HepG2 (cell line): ENCODE data around the gene LDHAL6B. TPM values are rescaled to one million over a fixed set of nuclear protein-coding genes. Genes with fewer than 3 reads are reported as not detected.

Source experiments
- ATAC-seq: fragments of 200-7000 bp; cut with Tn5 transposase; 3 replicates; pipeline ENCODE4 v1.9.1; 2020; ENCODE audit warnings: mild to moderate bottlenecking, moderate library complexity
- BruUV-seq: library from RNA; stranded (reverse); fragments of 400-500 nt; replicated peaks from 2 replicates; lab custom pipeline; 2021; lab: Mats Ljungman, UMichigan
- CTCF ChIA-PET: fragments of 300-600 bp; formaldehyde crosslinking; extraction: SDS; loops from one replicate; lab custom pipeline; 2021; ENCODE audit warnings: low total read pairs, inconsistent platforms, low intra/inter-chr PET ratio; lab: Yijun Ruan, JAX
- POLR2A ChIA-PET: fragments of 350-600 bp; sonication (Branson Sonifier 250); formaldehyde crosslinking; loops from one replicate; lab custom pipeline; 2020; ENCODE audit warnings: antibody characterized with exemption, inconsistent platforms; lab: Yijun Ruan, JAX
- DNase-seq: peaks from one replicate; pipeline ENCODE4 v3.0.0-alpha.2; 2015; ENCODE audit warnings: low spot score
- FAIRE-seq: peaks from 3 replicates; lab custom pipeline; 2011; peaks lifted over from hg19 to GRCh38; lab: Jason Lieb, UNC
- H2AFZ ChIP-seq: one replicate; pipeline ENCODE4 v1.6.1; 2011; ENCODE audit warnings: low read length, inconsistent platforms
- H3K27ac ChIP-seq: fragments of 300-600 bp; 3 replicates; pipeline ENCODE4 v1.8.0; 2011; ENCODE audit warnings: mixed run types, mild to moderate bottlenecking, mixed read lengths, low read length, inconsistent platforms; ENCODE audit not compliant: insufficient read depth; ENCODE audit errors: extremely low read length
- H3K27me3 ChIP-seq, 2 experiments: fragments of 200-600 bp in 1 of 2; 2 replicates in 1 of 2; 3 replicates in 1 of 2; pipeline versions ENCODE4 v1.6.0 to v1.8.0; 2011; ENCODE audit warnings: low read length in 2 of 2, mild to moderate bottlenecking in 2 of 2, moderate library complexity in 2 of 2, inconsistent platforms in 1 of 2; ENCODE audit not compliant: insufficient read depth in 2 of 2, control insufficient read depth in 1 of 2
- H3K36me3 ChIP-seq, 2 experiments: fragments of 200-600 bp in 1 of 2; replicated peaks in 1 of 2; 2 replicates in 1 of 2; 3 replicates in 1 of 2; pipeline versions ENCODE4 v1.5.1 to v1.8.0; 2011; ENCODE audit warnings: low read length in 2 of 2, inconsistent platforms in 1 of 2; ENCODE audit not compliant: insufficient read depth in 2 of 2, control insufficient read depth in 1 of 2
- H3K4me1 ChIP-seq: 2 replicates; pipeline ENCODE4 v1.5.1; 2012; ENCODE audit warnings: low read length, inconsistent platforms; ENCODE audit not compliant: insufficient read depth
- H3K4me2 ChIP-seq: 2 replicates; pipeline ENCODE4 v1.6.0; 2011; ENCODE audit warnings: low read depth, low read length, inconsistent platforms
- H3K4me3 ChIP-seq, 3 experiments: fragments of 200-600 bp in 1 of 3; sonication (generic), shearing (Covaris generic) in 1 of 3; replicated peaks in 1 of 3; 2 replicates each; pipeline ENCODE4 v1.5.1; 2011 to 2016; ENCODE audit warnings: low read length in 3 of 3, inconsistent platforms in 2 of 3, low read depth in 2 of 3, mild to moderate bottlenecking in 2 of 3, control low read depth in 1 of 3, mixed read lengths in 1 of 3; ENCODE audit not compliant: insufficient read depth in 1 of 3
- H3K79me2 ChIP-seq: one replicate; pipeline ENCODE4 v1.6.1; 2011; ENCODE audit warnings: low read length, inconsistent platforms; ENCODE audit not compliant: insufficient read depth
- H3K9ac ChIP-seq: 2 replicates; pipeline ENCODE4 v1.6.0; 2011; ENCODE audit warnings: mild to moderate bottlenecking, low read depth, low read length, inconsistent platforms; ENCODE audit not compliant: insufficient read depth
- H3K9me3 ChIP-seq: 2 replicates; pipeline ENCODE4 v1.5.1; 2012; ENCODE audit warnings: mild to moderate bottlenecking, low read length
- H4K20me1 ChIP-seq: 2 replicates; pipeline ENCODE4 v1.6.0; 2011; ENCODE audit warnings: inconsistent platforms, mild to moderate bottlenecking, low read length, moderate library complexity; ENCODE audit not compliant: insufficient read depth
- ATF7 ChIP-seq, 2 experiments: fragments of 450-650 bp in 1 of 2; sonication (generic) in 1 of 2; formaldehyde crosslinking in 1 of 2; IDR thresholded peaks; 2 replicates each; pipeline versions ENCODE4 v1.4.0 to v1.6.1; 2016 to 2020; ENCODE audit warnings: antibody characterized with exemption in 1 of 2, mild to moderate bottlenecking in 1 of 2, missing genetic modification reagents in 1 of 2
- ATF7-NPFF ChIP-seq: sonication (generic); formaldehyde crosslinking; IDR thresholded peaks from 2 replicates; pipeline ENCODE4 v1.8.1; 2023; ENCODE audit warnings: mild to moderate bottlenecking, low read depth, missing genetic modification reagents, moderate library complexity
- CREBL2 ChIP-seq: sonication (generic); formaldehyde crosslinking; IDR thresholded peaks from 2 replicates; pipeline ENCODE4 v1.8.1; 2023; ENCODE audit warnings: missing genetic modification reagents, mild to moderate bottlenecking, borderline replicate concordance
- JDP2 ChIP-seq: sonication (generic); formaldehyde crosslinking; IDR thresholded peaks from 2 replicates; pipeline ENCODE4 v1.8.1; 2022; ENCODE audit warnings: missing genetic modification reagents, borderline replicate concordance
- LBX2 ChIP-seq: sonication (generic); formaldehyde crosslinking; IDR thresholded peaks from 2 replicates; pipeline ENCODE4 v1.5.0; 2020; ENCODE audit warnings: missing genetic modification reagents, mild to moderate bottlenecking, borderline replicate concordance
- NAIF1 ChIP-seq: sonication (generic); formaldehyde crosslinking; IDR thresholded peaks from 2 replicates; pipeline ENCODE4 v1.5.0; 2020; ENCODE audit warnings: mild to moderate bottlenecking, missing genetic modification reagents, borderline replicate concordance
- NFYC ChIP-seq: IDR thresholded peaks from 2 replicates; pipeline ENCODE4 v1.6.1; 2016; ENCODE audit warnings: missing genetic modification reagents, missing compliant biosample characterization
- RFX5 ChIP-seq: IDR thresholded peaks from 2 replicates; pipeline ENCODE4 v1.6.1; 2011; ENCODE audit warnings: low read depth, low read length, improper control_type of control experiment
- SNAPC4 ChIP-seq: sonication (generic); formaldehyde crosslinking; IDR thresholded peaks from 2 replicates; pipeline ENCODE4 v1.4.0; 2020; ENCODE audit warnings: mild to moderate bottlenecking, missing genetic modification reagents
- ZSCAN20 ChIP-seq: sonication (generic); formaldehyde crosslinking; IDR thresholded peaks from 2 replicates; pipeline ENCODE4 v1.4.0; 2020; ENCODE audit warnings: missing genetic modification reagents, mild to moderate bottlenecking, borderline replicate concordance
- ZSCAN21 ChIP-seq: sonication (generic); formaldehyde crosslinking; IDR thresholded peaks from 2 replicates; pipeline ENCODE4 v1.8.0; 2022; ENCODE audit warnings: mild to moderate bottlenecking, missing genetic modification reagents, moderate library complexity, borderline replicate concordance
- WGBS: methylation state at CpG from one replicate; pipeline ENCODE4 v1.1.6; 2017; ENCODE audit warnings: low lambda C conversion rate; 5-methylcytosine and 5-hydroxymethylcytosine counted together
- in situ Hi-C: cut with HindIII; loops from 2 replicates; pipeline ENCODE4 v1.10.0; 2017; ENCODE audit warnings: low pct_unique_long_range_greater_than_20kb; ENCODE audit not compliant: extremely low pct_ligation_motif_present
- intact Hi-C: fragments of 100-400 bp; cut with micrococcal nuclease; formaldehyde crosslinking; loops from one replicate; pipeline ENCODE4 v1.10.0; 2022; ENCODE audit not compliant: unreplicated experiment
- polyA plus RNA-seq, 8 experiments: library from polyadenylated mRNA; depleted of rRNA in 3 of 8; stranded (reverse) in 7 of 8; unstranded in 1 of 8; fragments of >200 nt; fragmentation: Illumina TruSeq in 4 of 8; extraction: Trizol in 4 of 8; gene quantifications; 2 replicates each; pipeline versions ENCODE4 v1.2.1 to v1.2.3, GENCODE V29; 2011 to 2016; ENCODE audit warnings: low read depth in 4 of 8, missing spikeins in 1 of 8, mixed read lengths in 1 of 8; ENCODE audit not compliant: insufficient read depth in 1 of 8
- total RNA-seq, 5 experiments: library from RNA; depleted of rRNA; stranded (reverse); fragments of >200 nt; fragmentation: Illumina TruSeq; extraction: Trizol; gene quantifications; 2 replicates each; pipeline ENCODE4 v1.2.3, GENCODE V29; 2016; ENCODE audit warnings: low read depth in 1 of 5

Gene LDHAL6B
- total and polyA plus RNA-seq, 2 of the 13 experiments (the other 11 are each of a cell fraction or from before 2014, with no cell fraction given) = not detected

- no TSS peak for BruUV-seq
- H3K4me2 ChIP-seq = no peak overlapping the region
- H3K27me3 ChIP-seq = no peaks in the 10 kb centered on the region
- no peaks in the 10 kb centered on the region for H3K79me2 ChIP-seq
- in situ Hi-C loops = no loop called here
- no peaks in the 10 kb centered on the region for H3K4me1 ChIP-seq
- no peak for DNase-seq
- no peaks in the 10 kb centered on the region for H4K20me1 ChIP-seq
- no peak for TF ChIP-seq LBX2 (CRISPR knock-in tag)
- TF ChIP-seq NFYC = no peak
- TF ChIP-seq RFX5 = 0 out of 2 replicates have a peak, but pooled peaks have one; percentile 47
- TF ChIP-seq, all 625 proteins: peak for 1
- intact Hi-C loops = no loop called here
- peaks cover 14 to 52% of the 10 kb centered on the region in 2 experiments for H3K36me3 ChIP-seq
- H3K9me3 ChIP-seq = no peaks in the 10 kb centered on the region
- H3K9ac ChIP-seq = no peak overlapping the region
- no peak overlapping the region for H3K4me3 ChIP-seq
- FAIRE-seq (no peak), ATAC-seq (no peak)
- no peak overlapping the region for H2AFZ ChIP-seq
- no peak overlapping the region for H3K27ac ChIP-seq
- POLR2A ChIA-PET = no interaction called here
- CTCF ChIA-PET = no interaction called here
- 98% methylated on average over 5 of the region's 5 CpGs for WGBS
Measured at GRCh38 chr15:59157396-59157795, 49.2 kb upstream of the LDHAL6B start.

GRCh38 chr15:59157840-59158700 lies 48.6 kb upstream of the LDHAL6B start:
- BruUV-seq = no TSS peak
- H3K9ac ChIP-seq = no peak overlapping the region
- ChIA-PET POLR2A (no interaction called here), CTCF (no interaction called here)
- no peak overlapping the region for H3K4me3 ChIP-seq
- H3K4me2 ChIP-seq = no peak overlapping the region
- no peaks in the 10 kb centered on the region for H3K27me3 ChIP-seq
- H3K79me2 ChIP-seq = no peaks in the 10 kb centered on the region
- WGBS = 99% methylated on average over 8 of the region's 9 CpGs
- no peaks in the 10 kb centered on the region for H3K4me1 ChIP-seq
- no peak overlapping the region for H2AFZ ChIP-seq
- peaks cover 12 to 50% of the 10 kb centered on the region in 2 experiments for H3K36me3 ChIP-seq
- H3K27ac ChIP-seq = no peak overlapping the region
- intact Hi-C loops (no loop called here), in situ Hi-C loops (no loop called here)
- no peak for DNase-seq
- no peak for ATAC-seq
- no peak for FAIRE-seq
- no peaks in the 10 kb centered on the region for H4K20me1 ChIP-seq
- H3K9me3 ChIP-seq = no peaks in the 10 kb centered on the region
- TF ChIP-seq SNAPC4 (CRISPR knock-in tag) = no peak
- no peak for TF ChIP-seq ATF7-NPFF (CRISPR knock-in tag)
- no peak for TF ChIP-seq ZSCAN21
- TF ChIP-seq NAIF1 = no peak
- TF ChIP-seq CREBL2 (CRISPR knock-in tag) = no peak
- no peak for TF ChIP-seq ATF7 (IDR thresholded peaks at IDR 0.05)
- TF ChIP-seq ATF7 (CRISPR knock-in tag; IDR thresholded peaks at IDR 0.05) = no peak
- TF ChIP-seq ZSCAN20 = no peak
- TF ChIP-seq JDP2 (CRISPR knock-in tag) = no peak
